Fibroblast of pulmonary artery (primary cell): ENCODE measurements around the gene VSIG8.
"Not testable (repeated sequence)": the region's sequence is repeated elsewhere in the genome, so short reads cannot be mapped to it uniquely, and the experiment has no call there.

ENCODE experiments used
- DNase-seq: peaks from one replicate; pipeline ENCODE4 v3.0.0-alpha.2; 2010; ENCODE audit warnings: low read depth
- H3K4me3 ChIP-seq: replicated peaks from 2 replicates; pipeline ENCODE4 v1.5.1; 2011; ENCODE audit warnings: low read depth, mild to moderate bottlenecking, control low read depth, low read length, moderate library complexity
- CTCF ChIP-seq: IDR thresholded peaks from 2 replicates; pipeline ENCODE4 v1.5.1; 2011; ENCODE audit warnings: mild to moderate bottlenecking, control low read depth, low read length, inconsistent platforms; ENCODE audit errors: missing control alignments

VSIG8 gene

DNA sequence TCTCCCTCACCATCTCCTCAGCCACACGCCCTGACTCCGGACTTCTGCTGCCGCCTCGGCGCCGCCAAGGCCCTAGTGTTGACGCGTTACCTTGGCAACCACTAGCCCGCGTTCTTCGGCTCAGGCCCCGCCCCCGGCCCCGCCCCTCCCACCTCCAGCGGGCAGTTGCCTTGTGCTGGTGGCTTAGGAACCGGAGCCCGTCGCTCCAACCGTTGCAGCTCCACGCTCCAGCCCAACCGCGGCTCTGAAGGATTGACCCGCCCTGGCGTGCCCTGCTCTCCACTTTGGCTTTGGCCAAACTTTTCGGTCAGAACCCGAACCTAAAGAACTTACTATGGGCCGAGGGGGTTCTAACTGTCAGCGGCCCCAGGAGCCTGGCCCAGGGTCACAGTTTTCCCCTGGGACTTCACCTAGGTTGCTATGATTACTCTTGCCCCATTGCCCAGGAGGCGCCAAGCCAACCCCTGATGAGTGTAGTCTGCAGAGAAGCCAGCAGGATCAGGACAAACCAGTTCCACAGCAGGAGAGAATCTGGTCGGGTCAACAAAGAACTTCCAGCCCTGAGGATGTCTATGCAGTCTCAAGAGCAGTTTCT, 37.7 kb upstream of the VSIG8 start, which contains the start of gene CFAP45:
CFAP45 (minus strand) TSS at position 80 of the 595 bp plus-strand sequence; CDS start at position 13, 67 bp downstream.
- H3K4me3 ChIP-seq: no peak within 1 kb of the TSS

DNA sequence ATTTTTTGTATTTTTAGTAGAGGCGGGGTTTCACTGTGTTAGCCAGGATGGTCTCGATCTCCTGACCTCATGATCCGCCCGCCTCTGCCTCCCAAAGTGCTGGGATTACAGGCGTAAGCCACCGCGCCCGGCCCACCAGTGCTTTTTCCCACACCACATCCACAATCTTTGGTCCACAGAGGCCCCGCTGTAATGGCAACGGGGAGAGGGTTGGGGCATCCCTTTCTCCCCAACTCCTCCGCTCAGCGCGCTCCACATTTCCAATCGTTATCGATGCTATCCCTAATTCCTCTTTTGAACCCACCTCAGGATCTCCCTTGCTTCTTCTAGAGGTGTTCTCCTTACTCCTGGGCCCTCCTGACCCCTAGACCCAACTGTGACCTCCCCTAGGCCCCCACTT, 37.2 kb upstream of the VSIG8 start:
- H3K4me3 ChIP-seq, DNase-seq: not testable (repeated sequence)

More for the DNA sequence above, 37.7 kb upstream of the VSIG8 start, which contains the start of gene CFAP45:
- peak; percentile 82 for DNase-seq
- TF ChIP-seq CTCF: no peak

GRCh38 chr1:159898527-159898926, 36.1 kb upstream of the VSIG8 start:
- no peak overlapping the region for H3K4me3 ChIP-seq
- no peak for DNase-seq
- no peak for TF ChIP-seq CTCF

DNA sequence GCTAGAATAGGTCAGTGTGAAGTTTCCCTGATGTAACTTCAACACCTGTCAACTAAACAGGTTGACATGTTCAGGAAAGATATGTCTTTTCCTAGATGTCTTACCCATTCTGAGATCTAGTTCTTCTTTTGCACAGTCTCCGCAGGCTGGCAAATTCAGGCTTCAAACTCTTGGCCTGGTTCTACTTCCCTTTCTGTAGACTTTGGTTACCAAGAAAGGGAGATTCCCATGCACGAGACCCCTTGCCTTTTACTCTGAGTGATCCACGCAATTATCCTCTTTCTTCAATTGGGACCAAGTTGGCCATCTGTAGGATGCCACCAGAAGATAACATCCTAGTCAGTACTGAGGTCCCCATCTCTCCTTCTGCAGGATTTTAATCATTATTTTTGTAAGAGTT, 35.5 kb upstream of the VSIG8 start:
- H3K4me3 ChIP-seq: no peak overlapping the region
- TF ChIP-seq CTCF: no peak
- no peak for DNase-seq

GRCh38 chr1:159896546-159896930, 34.1 kb upstream of the VSIG8 start:
- H3K4me3 ChIP-seq: no peak overlapping the region
- no peak for TF ChIP-seq CTCF
- DNase-seq: no peak

DNA sequence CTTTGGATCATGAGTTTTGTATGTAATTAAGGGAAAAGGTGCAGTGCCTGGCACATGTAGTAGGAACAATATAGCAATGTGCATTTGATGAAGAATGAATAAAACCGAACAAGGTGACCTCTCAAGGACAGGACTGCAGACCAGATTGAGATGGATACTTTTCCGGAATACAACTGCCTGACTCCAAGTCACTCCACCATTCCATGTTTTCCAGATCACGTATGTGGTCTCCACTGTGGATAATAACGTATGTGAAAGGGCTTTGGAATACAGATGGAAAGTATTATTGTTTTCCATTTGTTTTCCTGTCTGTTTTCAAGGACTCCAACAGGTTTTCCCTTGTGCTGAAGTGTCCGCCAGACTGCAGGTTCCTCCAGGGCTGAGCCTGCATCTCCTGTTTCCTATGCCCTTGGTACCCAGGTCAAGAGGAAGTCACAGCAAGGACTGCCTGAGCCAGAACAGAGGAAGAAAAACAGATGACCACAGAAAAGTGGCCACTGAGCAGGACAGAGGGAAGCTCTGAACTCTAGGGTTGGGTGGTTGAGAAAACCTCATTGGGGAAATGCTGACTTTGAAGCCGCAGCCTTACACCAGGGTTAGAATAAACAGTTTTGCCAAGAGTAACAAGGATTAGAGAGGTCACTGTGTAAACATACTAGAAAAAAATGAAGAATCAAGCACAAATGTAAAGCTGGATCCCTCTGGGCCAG, 33.5 kb upstream of the VSIG8 start:
- DNase-seq: no peak
- no peak for TF ChIP-seq CTCF
- H3K4me3 ChIP-seq: no peak overlapping the region

DNA sequence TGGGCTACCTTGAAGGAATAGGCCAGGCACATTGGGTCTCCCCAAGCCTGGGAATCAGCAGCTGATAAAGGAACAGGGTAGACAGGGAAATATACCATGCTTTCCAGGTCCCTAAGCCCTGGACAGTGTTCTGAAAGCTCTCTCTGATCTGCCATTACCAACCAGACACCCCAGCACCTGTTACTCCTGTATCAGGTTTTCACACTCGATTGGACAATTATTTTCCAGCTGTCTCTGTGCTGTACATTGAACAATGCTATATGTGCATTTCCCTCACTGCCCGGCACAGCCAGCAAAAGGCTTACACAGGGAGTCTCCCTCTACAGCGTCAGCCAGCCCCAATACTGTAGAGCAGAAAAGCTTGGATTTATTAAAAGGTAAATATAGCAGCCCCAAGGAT, 32.8 kb upstream of the VSIG8 start:
- no peak for TF ChIP-seq CTCF
- H3K4me3 ChIP-seq: no peak overlapping the region
- DNase-seq: no peak
